Choroid plexus epithelial cell (primary cell): ENCODE measurements around the gene AURKB.

Experiments used
- DNase-seq: peaks from one replicate; pipeline ENCODE4 v3.0.0-alpha.2; 2010; ENCODE audit warnings: low read depth
- H3K4me3 ChIP-seq: 2 replicates; pipeline ENCODE4 v1.5.1; 2011; ENCODE audit warnings: low read depth, mild to moderate bottlenecking, control low read depth, low read length, moderate library complexity
- TF ChIP-seq, protein P1 (sequence below): conservative IDR thresholded peaks from 2 replicates; pipeline ENCODE4 v1.5.1; 2011; ENCODE audit warnings: low read depth, mild to moderate bottlenecking, control low read depth, inconsistent platforms, low read length, moderate library complexity

The AURKB gene

DNA sequence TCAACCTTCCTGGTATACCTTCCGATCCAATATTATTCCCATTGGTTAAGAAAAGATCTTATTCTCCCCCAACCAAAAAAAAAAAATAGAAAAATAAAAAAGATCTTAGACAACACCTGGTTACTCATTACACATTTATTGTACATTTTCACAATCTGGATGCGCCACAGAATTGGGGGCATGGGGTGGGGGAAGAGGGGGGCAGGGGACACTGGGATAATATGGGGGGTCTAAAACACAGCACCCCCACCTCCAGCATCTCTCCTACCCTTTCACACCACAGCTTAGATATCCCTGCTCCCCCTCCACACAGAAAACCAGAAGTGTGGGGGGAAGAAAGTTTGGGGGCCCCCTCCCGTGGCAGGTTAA is 51.4 kb downstream of the AURKB start:
- no peak for DNase-seq
- H3K4me3 ChIP-seq: no peak overlapping the region
- TF ChIP-seq, protein P1, sequence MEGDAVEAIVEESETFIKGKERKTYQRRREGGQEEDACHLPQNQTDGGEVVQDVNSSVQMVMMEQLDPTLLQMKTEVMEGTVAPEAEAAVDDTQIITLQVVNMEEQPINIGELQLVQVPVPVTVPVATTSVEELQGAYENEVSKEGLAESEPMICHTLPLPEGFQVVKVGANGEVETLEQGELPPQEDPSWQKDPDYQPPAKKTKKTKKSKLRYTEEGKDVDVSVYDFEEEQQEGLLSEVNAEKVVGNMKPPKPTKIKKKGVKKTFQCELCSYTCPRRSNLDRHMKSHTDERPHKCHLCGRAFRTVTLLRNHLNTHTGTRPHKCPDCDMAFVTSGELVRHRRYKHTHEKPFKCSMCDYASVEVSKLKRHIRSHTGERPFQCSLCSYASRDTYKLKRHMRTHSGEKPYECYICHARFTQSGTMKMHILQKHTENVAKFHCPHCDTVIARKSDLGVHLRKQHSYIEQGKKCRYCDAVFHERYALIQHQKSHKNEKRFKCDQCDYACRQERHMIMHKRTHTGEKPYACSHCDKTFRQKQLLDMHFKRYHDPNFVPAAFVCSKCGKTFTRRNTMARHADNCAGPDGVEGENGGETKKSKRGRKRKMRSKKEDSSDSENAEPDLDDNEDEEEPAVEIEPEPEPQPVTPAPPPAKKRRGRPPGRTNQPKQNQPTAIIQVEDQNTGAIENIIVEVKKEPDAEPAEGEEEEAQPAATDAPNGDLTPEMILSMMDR: no peak

DNA sequence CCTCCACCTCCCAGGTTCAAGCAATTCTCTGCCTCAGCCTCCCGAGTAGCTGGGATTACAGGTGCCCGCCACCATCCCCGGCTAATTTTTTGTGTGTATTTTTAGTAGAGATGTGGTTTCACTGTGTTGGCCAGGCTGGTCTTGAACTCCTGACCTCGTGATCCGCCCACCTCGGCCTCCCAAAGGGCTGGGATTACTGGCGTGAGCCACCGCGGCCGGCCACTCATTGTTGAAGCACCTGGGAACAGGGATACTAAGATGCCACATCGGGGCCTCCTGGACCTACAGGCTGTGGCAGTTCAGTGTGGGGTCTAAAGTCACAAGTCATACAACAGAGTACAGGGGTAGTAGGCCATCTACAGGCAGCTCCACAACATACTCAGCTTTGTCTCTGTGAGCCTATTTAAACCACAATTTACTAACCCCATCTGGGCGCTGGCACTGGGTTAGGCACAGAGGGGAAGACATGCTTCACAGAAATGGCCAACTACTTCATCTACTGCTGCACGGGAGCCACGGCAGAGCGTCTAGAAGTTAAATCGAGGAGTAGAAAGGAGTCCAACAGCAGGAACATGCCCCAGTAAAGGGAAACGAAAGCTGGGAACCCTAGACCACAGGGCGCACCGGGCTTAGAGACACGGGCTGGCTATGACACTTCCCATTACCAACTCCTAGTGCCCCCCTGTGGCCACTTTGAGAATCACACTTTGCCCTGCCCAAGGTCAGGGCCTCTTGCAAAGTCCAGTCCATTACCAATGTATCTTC is 51.9 kb downstream of the AURKB start:
- TF ChIP-seq, protein P1: peak; percentile 89
- H3K4me3 ChIP-seq: peak overlapping the region; percentile 1
- peak; percentile 95 for DNase-seq

DNA sequence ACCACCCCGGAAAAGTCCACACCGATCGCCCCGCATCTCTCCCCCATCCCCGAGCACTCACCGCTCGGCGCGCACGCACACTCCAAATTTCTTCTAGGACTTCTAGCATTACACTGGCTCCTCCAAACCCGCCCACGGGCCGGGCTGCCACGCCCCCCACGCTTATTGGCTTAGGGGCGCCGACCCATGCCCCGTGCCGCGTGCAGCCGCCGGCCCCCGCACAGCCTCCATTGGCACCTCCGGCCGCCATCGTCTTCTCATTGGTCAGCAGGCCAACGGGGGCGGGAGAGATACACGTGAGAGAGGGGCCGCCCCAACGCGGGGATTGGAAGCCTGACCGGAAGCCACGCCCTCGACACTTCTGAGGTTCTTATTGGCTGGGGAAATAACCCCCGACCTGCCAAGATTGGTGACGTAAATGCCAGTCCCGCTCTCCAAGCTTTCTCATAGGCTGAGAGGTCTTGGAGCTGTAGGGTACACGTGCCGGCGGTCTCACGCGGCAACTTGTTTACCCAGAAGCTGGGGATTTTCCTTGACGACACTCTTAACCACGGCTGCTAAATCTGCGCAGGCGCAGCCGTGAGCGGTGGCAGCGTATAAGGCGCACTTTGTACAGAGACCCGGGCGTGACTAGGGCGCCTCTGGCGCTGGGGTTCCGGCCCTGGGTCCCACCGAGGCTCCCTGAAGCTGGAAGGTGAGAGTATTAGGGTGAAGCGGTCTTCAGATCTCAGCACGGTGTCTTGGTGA is 54.0 kb downstream of the AURKB start:
- TF ChIP-seq, protein P1: peak; percentile 9
- H3K4me3 ChIP-seq: peak overlapping the region; percentile 90
- peak; percentile 100 for DNase-seq

DNA sequence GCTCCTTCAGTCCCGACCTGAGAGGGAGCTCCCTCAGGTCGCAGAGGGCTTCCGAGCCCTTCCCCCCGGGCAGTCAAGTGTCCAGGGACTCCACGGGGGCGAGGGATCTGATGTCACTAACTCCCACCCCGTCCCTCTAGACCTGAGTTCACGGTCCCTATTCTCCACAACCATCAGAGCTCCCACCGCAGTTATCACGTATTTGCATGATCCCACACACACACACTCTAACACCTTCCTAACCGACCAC is 54.5 kb downstream of the AURKB start:
- DNase-seq: no peak
- TF ChIP-seq, protein P1: no peak
- peak overlapping the region; percentile 90 for H3K4me3 ChIP-seq

DNA sequence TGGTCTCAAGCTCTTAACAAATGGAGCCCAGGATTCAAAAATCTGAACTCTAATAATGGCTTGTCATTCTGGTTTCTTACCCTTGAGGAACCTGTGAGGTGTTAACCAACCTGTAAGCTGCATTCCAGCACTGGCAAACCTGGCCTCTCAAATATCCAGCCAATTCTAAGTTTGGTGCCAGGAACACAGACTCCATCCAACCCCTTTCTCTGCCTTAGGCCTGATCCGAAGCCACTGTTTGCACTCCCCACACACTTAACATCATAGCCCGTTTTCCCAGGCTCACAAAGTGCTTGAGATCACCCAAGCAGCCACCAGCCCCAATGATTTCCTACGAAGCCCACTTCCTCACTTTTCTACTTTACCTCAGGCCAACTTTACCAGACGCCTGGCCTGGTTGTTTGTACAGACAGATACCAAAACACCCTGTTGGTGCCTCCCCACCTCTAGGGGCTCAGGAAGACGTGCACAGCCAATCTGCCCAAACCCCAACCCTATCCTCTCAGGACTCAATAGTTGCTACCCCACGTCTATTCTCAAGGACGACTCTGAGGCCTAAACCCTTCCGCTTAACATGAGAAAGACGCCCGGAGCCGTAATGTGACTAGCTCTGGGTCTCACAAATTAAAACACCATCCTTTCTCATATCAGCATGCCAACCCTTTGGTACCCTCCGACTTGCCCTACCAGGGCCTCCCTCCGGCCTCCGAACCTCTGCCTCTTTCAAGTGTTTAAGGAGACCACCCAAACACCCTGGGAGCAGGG is 55.0 kb downstream of the AURKB start:
- TF ChIP-seq, protein P1: no peak
- peak overlapping the region; percentile 90 for H3K4me3 ChIP-seq
- DNase-seq: peak; percentile 51
